Head of caudate nucleus (tissue), 42 donors: ENCODE measurements around the gene AKR1B1.
"Not testable (repeated sequence)": the region's sequence is repeated elsewhere in the genome, so short reads cannot be mapped to it uniquely, and the experiment has no call there.

Source experiments
- DNase-seq, 42 donors: peaks; one replicate each; pipeline versions ENCODE4 v3.0.0 to v3.0.0-alpha.2; 2020 to 2021; ENCODE audit warnings: mixed read lengths in 7 of 42
- intact Hi-C: fragments of 100-400 bp; cut with DNase I; formaldehyde crosslinking; loops from one replicate; pipeline ENCODE4 v1.15.0; 2022

AKR1B1 gene

DNA sequence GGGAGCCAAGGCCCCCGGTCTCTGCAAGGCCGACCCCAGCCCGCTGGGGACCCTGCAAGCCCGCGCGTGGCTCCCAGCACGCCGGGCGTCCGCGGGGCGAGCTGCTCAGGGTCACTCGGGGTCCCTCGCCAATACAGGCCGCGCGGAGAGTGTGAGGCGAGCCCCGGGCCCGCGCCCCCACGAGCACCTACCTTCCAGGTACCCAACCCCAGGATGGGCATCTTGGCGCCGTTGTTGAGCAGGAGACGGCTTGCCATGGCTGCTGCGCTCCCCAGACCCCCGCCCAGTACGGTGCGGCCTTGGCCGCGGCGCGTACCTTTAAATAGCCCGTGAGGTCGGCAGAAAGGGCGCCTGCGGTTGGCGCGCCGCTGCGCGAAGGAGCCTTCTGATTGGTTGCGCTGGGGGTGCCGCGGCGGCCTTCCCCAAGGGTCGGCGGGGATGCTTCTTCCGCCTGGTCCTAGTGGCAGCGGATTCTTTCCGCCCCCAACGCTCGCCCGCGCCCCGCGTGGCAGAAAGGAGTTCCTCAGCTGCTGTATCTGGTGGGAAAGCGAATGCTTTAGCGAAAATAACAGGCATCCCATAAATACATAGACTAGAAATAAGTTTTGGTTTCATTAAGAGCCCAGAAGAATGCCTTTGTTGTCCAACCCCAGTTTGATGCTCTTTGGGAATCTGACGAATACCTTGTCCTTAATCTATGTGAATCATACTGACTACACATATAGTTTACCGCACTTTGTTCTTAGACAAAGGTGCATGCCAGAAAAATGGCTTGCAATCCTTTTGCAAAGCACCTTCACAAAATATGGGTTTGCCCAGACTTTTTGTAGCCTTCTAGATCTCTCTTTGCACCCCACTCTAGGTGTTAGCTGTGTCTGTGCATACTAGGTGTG is at the start of gene AKR1B1:
TSS of gene AKR1B1 (minus strand) at position 295 of the 893 bp plus-strand sequence. CDS start at position 257, 38 bp downstream.
- peak; percentile 85 to 97 (median 94) for DNase-seq
- intact Hi-C loops: no loop called here

DNA sequence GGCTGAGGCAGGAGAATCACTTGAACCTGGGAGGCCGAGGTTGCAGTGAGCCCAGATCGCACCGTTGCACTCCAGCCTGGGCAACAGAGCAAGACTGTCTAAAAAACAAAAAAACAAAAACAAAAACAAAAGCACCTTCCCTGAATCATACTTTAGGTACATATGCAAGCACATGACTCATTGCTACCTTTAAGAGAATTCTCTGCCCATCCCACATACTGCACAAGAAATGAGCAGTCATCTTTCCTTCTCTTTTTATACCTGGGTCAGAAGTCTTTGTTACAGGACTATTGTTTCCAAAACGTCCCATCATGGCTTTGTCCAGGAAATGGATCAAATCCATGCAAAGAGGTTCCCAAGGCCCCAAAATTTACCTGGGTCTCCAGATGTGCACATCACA is 47.0 kb upstream of the AKR1B1 start:
- DNase-seq: no peak
- intact Hi-C loops: no loop called here

DNA sequence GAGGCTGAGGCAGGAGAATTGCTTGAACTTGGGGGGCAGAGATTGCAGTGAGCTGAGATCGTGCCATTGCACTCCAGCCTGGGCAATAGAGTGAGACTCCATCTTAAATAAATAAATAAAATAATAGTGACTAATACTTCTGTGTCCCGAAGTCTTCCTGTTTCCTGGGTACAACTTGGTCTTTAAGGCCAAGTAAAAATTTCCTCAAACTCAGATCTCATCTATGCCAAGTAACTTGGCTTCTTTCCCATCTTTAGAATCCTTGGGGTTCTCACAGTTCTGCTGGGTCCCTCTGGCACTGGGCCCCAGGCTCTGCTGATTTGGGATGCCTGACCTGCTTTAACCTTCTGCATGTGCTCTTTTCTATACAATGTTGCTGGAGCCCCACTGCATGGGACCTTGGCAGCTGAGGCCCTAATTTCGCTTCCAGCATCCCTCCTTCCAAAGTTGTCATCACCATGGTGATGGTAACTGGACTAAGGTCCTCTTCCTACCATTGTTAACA is 45.8 kb upstream of the AKR1B1 start:
- no peak for DNase-seq
- intact Hi-C loops: no loop called here

DNA sequence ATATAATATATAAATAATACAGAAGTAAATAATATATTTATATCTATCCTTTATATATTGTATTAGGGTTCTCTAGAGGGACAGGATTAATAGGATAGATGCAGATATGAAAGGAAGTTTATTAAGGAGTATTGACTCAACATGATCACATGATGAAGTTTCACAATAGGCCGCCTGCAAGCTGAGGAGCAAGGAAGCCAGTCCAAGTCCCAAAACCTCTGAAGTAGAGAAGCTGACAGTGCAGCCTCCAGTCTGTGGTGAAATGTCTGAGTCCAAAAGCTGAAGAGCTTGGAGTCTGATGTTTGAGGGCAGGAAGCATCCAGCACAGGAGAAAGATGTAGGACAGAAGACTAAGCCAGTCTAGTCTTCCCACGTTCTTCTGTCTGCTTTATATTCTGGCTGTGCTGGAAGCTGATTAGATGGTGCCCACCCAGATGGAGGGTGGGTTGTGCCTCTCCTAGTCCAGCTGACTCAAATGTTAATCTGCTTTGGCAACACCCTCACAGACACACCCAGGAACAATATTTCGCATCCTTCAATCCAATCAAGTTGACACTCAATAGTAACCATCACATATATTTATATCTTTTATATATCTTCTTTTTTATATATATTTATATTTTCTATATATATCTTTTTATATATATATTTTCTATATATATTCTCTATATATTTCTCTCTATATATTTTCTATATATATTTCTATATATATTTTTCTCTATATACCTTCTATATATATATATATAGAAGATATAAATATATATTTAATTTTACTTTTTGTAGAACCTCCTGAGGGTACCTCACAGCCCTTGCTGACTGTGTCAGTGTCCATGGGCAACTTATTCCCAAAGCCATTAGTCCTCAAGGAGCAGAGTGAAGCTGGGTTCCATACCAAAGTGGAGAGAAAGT is 43.8 kb upstream of the AKR1B1 start:
- intact Hi-C loops: no loop called here
- DNase-seq: peak in 3 of 42 donors; percentile 9 to 55 (median 29)

DNA sequence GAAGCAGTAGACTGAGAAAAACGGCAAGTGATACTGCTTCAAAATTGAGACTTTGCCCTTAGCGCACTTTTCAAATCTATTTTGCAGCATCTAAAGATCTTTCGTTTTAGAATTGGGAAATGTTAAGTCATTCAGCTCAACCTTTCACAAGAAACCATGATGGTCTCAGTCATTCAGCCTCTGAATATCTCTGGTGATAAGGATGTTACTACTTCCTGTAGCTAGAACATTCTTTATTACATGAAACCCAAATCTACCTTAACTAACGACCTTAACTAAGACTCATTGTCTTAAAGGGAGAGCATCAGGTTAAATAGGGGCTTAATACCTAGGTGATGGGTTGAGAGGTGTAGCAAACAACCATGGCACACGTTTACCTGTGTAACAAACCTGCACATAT is 42.1 kb upstream of the AKR1B1 start:
- no peak for DNase-seq

DNA sequence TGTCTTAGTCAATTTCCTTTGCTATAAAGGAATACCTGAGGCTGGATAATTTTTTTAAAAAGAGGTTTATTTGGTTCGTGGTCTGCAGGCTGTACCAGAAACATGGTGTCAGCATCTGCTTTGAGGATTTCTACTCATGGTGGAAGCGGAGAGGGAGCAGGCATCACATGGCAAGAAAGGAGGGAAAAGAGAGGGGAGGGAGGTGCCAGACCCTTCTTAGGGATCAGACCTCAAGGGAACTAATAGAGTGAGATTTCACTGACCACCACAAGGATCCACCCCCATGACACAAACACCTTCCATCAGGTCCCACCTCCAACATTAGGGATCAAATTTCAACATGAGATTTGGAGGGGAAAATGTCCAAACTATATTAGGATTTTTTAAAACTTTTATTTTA is 41.5 kb upstream of the AKR1B1 start:
- DNase-seq: no peak
- intact Hi-C loops: no loop called here

More for the DNA sequence above, 42.1 kb upstream of the AKR1B1 start:
- intact Hi-C loops: no loop called here

DNA sequence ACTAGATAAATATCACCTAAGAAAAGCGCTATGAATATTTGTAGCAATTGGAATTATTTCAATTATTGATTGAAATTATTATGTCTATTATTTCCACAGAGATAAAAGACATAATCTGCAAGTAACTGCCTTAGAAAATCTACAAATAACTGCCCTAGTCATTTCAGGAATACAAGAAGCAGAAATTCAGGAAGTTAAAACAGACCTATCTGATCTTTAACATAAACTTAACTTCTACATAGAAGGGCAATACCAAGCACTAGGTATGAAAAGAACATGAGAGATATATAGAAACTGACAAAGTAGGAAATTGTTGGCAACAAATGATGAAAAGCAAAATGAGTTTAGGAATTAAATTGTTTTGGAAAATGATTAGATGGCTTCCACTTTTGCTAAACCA is 36.6 kb upstream of the AKR1B1 start:
- no peak for DNase-seq
- intact Hi-C loops: no loop called here

DNA sequence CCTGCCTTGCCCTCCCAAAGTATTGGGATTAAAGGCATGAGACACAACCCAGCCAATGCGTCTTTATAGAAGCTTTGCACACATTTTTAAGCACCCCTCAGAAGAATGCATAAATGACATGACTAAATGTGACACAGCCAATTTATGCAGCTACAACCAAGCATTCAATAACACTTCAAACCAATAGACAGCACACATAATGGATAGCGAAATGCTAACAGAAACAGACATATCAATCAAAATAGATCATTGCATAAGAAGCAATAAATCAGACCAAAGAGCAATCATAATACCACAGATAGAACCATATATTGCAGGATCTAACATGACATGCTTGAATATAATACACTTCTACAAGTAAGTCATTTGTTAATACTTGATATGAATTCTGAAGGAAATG is 34.2 kb upstream of the AKR1B1 start:
- no peak for DNase-seq
- intact Hi-C loops: no loop called here

DNA sequence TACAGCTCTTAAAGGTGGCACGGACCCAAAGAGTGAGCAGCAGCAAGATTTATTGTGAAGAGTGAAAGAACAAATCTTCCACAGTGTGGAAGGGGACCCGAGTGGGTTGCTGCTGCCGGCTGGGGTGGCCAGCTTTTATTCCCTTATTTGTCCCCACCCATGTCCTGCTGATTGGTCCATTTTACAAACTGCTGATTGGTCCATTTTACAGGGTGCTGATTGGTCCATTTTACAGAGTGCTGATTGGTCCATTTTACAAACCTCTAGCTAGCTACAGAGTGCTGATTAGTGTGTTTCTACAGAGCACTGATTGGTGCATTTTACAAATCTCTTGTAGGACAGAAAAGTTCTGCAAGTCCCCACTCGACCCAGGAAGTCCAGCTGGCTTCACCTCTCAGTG is 28.8 kb upstream of the AKR1B1 start:
- DNase-seq, intact Hi-C loops: not testable (repeated sequence)

DNA sequence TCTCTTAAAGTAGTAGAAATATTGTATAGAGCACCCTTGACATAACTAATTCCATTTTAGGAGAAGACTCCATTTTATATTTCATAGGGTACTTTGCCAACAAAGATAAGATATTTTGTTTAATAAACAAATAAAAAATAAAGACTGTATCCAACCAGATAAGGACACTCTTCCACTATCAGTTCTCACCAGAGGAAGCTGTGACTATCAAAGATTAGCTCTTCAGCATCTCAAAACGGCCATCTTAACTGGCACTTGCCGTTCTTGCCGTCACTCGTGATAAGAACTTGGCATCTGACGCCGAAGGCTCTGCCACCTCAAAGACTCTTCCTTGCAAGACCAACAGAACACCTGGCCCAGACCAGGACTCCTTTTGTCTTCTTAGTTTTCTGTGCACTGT is 26.3 kb upstream of the AKR1B1 start:
- intact Hi-C loops: no loop called here
- DNase-seq: no peak

DNA sequence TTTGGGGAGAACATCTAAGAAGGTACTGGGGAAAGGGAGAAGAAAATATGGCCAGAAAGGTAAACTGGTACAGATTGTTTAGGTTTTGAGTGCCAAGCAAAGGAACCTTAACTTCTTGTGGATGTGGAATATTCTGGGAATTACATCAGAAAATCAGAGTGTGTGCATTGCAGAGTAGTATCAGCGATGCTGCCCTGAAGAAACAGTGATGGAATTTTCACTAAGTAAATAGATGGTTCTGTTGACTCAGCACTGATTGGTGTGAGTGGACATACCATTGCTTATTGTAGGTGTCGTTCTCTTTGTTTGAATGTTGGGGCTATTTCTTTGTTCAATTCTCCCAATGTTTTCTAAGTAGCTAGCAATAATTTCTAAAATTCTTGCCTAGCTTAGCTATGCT is 24.4 kb upstream of the AKR1B1 start:
- intact Hi-C loops: no loop called here

DNA sequence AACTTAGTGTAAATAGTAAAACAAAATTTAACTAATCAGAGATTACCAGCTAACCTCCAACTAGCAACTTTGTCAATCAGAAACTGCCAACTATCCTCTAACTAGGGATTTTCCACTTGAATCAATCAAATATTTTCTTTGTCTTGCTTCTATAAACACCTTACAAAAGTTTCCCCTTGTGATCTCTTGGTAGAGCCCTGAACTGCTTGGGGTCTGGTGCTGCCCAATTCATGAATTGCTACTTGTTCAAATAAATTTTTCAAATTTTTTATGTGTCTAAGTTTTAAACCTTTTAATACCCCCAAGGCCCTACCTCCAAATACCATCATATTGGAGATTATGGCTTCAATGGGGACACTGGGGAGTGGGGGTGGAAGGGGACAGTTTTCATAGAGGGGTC is 24.0 kb upstream of the AKR1B1 start:
- DNase-seq: no peak
- intact Hi-C loops: no loop called here

More for the DNA sequence above, 24.4 kb upstream of the AKR1B1 start:
- DNase-seq: no peak

DNA sequence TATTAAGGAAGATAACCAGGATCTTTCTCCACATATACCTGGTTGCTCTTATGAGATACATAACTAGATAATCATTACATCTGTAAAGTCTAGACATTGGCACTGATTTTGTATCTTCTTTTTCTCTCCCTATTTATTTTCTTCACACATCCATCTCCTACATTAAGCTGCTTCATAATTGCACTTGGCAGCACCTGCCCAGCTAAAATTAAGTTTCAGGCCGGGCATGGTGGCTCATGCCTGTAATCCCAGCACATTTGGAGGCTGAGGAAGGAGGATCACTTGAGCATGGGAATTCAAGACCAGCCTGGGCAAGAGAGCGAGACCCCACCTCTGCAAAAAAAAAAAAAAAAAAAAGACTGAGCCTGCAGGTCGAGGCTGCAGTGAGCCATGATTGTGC is 22.3 kb upstream of the AKR1B1 start:
- intact Hi-C loops: no loop called here
- DNase-seq: no peak

DNA sequence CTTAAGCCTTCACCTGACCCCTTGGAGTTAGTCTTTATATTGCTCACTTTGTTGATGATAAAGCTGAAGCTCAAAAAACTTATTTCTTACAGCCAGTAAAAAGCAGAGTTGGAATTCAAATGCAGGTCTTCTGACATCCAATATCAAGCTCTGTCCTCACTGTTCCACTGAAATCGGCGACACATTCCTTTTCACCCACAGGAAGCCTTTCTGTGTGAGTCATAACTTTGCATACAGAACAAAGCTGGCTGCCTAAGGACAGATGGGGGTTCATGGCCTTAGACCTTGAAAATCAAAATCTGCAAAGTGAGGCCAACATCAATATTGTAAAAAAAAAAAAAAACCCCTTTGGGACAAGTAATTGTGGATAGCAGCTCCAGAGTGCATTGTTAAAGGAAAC is 21.8 kb upstream of the AKR1B1 start:
- intact Hi-C loops: no loop called here
- DNase-seq: peak in 8 of 42 donors; percentile 2 to 45 (median 20)

DNA sequence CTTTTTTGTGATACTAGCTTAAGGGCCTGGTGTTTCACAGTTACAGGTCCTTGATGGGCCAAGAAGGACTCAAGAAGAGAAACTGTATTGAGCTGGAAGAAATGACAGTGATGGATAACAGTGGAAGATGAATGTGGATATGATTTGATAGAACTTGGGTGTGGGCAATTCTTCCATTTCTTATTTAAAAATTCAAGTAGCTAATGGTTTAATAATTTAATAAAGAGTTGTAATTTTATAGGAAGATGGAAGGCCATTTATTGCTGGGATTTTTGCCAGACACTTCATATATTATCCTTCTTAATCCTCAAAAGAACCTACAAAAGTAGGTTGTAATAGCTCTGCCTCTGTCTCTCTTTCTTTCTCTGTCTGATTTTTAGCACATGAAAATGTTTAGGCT is 21.3 kb upstream of the AKR1B1 start:
- no peak for DNase-seq
- intact Hi-C loops: no loop called here

DNA sequence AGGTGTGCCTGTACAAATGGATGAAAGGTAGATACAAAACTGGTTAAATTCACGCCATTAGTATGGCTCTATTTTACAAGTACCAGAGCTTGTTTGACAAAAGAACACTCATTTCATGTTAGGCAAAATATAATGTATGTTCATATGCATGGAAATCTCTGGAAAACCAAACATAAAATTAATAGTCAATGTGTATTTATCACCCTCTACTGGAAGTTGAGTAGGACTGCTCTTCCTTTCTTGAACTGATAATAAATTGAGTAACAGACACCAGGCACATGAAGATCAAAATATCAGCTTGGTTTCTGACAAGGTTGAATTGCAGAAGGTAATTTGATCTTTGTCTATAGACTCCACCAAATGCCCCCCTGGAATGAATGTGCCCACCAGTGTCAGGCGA is 19.8 kb upstream of the AKR1B1 start:
- intact Hi-C loops: no loop called here
- DNase-seq: no peak

DNA sequence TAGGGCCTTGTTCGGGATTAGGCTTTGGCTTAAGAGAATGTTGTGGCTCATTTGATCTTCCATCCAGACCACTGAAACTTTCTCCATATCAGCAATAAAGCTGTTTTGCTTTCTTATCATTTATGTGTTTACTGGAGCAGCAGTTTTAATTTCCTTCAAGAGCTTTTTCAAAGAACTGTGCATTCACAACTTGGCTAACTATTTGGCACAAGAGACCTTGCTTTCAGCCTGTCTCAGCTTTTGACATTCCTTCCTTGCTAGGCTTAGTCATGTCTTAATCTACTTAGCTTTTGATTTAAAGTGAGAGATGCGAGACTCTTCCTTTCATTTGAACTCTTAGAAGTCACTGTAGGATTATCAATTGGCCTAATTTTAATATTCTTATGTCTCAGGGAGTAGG is 19.1 kb upstream of the AKR1B1 start:
- DNase-seq: no peak
- intact Hi-C loops: no loop called here

DNA sequence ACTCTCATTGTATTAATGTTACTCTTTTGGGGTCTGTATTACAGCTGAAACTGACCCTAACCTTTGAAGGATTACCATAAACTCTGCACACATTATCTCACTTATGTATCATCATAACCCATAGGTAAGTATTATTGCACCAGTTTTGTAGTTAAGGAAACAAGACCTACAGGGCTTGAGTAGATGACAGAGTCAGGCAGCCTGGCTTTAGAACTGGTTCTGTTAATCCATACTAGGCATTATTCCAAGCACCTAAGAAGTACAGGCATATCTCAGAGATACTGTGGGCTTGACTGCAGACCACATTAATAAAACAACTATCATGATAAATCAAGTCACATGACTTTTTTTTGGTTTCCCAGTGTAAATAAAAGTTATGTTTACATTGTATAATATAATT is 17.1 kb upstream of the AKR1B1 start:
- no peak for DNase-seq
- intact Hi-C loops: no loop called here

DNA sequence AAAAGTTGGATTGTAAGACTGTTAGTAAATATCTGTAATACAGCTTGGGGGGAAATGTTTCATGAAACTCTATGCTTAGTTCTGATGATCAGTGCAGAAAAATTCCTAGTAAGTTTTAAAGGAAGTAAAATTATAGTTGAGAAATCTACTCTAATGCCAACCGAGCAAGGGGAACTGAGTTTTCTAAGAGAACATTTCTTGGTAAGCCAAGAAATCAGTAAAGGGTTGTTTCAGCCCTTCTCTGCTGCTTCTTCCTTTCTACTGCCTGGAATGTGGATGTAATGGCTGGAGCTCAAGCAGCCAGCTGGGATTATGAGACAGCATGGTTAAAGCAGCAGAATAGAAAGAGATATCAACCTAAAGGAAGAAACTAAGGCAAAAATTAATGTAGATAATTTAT is 15.9 kb upstream of the AKR1B1 start:
- intact Hi-C loops: no loop called here
- DNase-seq: no peak

DNA sequence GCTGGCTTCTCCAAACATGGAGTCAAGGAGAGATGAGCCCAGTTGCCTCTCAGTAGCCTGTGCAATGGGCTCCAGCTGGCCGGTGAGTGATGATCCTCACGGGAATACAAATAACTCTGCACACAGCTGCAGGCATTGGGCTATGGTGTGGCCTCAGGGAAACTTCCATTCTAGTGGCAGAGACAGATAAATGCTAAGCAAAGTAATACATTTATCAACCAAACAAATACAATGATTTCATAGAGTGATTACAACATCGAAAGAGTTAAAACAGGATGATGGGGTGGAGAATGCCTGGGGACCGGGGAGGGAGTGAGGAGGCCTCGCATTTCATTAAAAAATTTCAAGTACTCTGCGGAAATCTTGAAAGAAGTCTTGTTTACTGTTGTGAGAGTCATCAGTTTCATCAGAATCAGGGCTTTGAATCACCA is 15.0 kb upstream of the AKR1B1 start:
- DNase-seq: no peak

More for the DNA sequence above, 15.0 kb upstream of the AKR1B1 start:
- intact Hi-C loops: no loop called here
